GM23338 (cell line): Measurements from ENCODE around the gene FAM237B.

Experiments used
- CTCF ChIP-seq, 2 experiments: fragments of 200-600 bp in 1 of 2; sonication (generic) in 1 of 2; conservative IDR thresholded peaks; 2 replicates each; pipeline versions ENCODE4 v1.5.1 to v1.6.1; 2016 to 2017; ENCODE audit warnings: antibody characterized with exemption in 2 of 2, low read depth in 2 of 2, mild to moderate bottlenecking in 2 of 2, moderate library complexity in 1 of 2
- EZH2 ChIP-seq: fragments of 200-600 bp; sonication (generic); IDR thresholded peaks from one replicate; pipeline ENCODE4 v1.8.0; 2017; ENCODE audit warnings: antibody characterized with exemption, mild to moderate bottlenecking, low read depth; ENCODE audit not compliant: unreplicated experiment
- EZH2phosphoT487 ChIP-seq: fragments of 200-600 bp; sonication (generic); IDR thresholded peaks from one replicate; pipeline ENCODE4 v1.8.1; 2018; ENCODE audit warnings: antibody characterized with exemption; ENCODE audit not compliant: unreplicated experiment
- JUNB ChIP-seq: IDR thresholded peaks from one replicate; pipeline ENCODE4 v1.6.1; 2016; ENCODE audit warnings: antibody characterized with exemption; ENCODE audit not compliant: unreplicated experiment
- POLR2AphosphoS5 ChIP-seq: IDR thresholded peaks from 2 replicates; pipeline ENCODE4 v1.6.1; 2016; ENCODE audit warnings: antibody characterized with exemption, low read depth
- REST ChIP-seq: IDR thresholded peaks from one replicate; pipeline ENCODE4 v1.6.1; 2018; ENCODE audit warnings: antibody characterized with exemption; ENCODE audit not compliant: unreplicated experiment

- no peak for TF ChIP-seq JUNB
- no peak for TF ChIP-seq CTCF (conservative IDR thresholded peaks at IDR 0.05; ENCODE audit: low read depth in 2 of 2)
- no peak for TF ChIP-seq EZH2
- no peak for TF ChIP-seq REST
- no peak for TF ChIP-seq POLR2AphosphoS5
- TF ChIP-seq EZH2phosphoT487 = no peak
Observed at GRCh38 chr7:90345595-90346335, 24.7 kb upstream of the FAM237B start.
